WERI-Rb-1 (cell line): ENCODE data around the gene ASS1.

Experiments
- DNase-seq: peaks from one replicate; pipeline ENCODE4 v3.0.0-alpha.2; 2020
- H3K27ac ChIP-seq: fragments of 250-450 bp; sonication (Bioruptor Pico); 2 replicates; pipeline ENCODE4 v1.5.1; 2020; ENCODE audit warnings: mild to moderate bottlenecking, moderate library complexity
- H3K27me3 ChIP-seq: fragments of 250-450 bp; sonication (Bioruptor Pico); 2 replicates; pipeline ENCODE4 v1.5.1; 2021; ENCODE audit warnings: mild to moderate bottlenecking, low read depth, moderate library complexity; ENCODE audit not compliant: insufficient read depth, severe bottlenecking
- H3K36me3 ChIP-seq: fragments of 250-450 bp; sonication (Bioruptor Pico); 2 replicates; pipeline ENCODE4 v1.5.1; 2020; ENCODE audit warnings: mild to moderate bottlenecking, moderate library complexity
- H3K4me3 ChIP-seq: 2 replicates; pipeline ENCODE4 v1.5.1; 2011; ENCODE audit warnings: low read depth, mild to moderate bottlenecking, control low read depth, low read length
- H3K9me3 ChIP-seq: fragments of 250-450 bp; sonication (Bioruptor Pico); 2 replicates; pipeline ENCODE4 v1.5.1; 2021; ENCODE audit warnings: mild to moderate bottlenecking, moderate library complexity; ENCODE audit not compliant: severe bottlenecking
- CTCF ChIP-seq: IDR thresholded peaks from 2 replicates; pipeline ENCODE4 v1.5.1; 2011; ENCODE audit warnings: low read depth, mild to moderate bottlenecking, control low read depth, inconsistent platforms, low read length

ASS1 gene

GRCh38 chr9:130495067-130495466 is 50.3 kb downstream of the ASS1 start:
- no peak for DNase-seq

GRCh38 chr9:130497139-130497538 is 52.4 kb downstream of the ASS1 start:
- Histone ChIP-seq H3K36me3 (peaks cover 61% of the 10 kb centered on the region), H3K27me3 (no peaks in the 10 kb centered on the region), H3K9me3 (peaks cover 18% of the 10 kb centered on the region), H3K4me3 (no peak overlapping the region), H3K27ac (peak overlapping the region; percentile 49)
- DNase-seq = no peak
- no peak for TF ChIP-seq CTCF

More at GRCh38 chr9:130495067-130495466, 50.3 kb downstream of the ASS1 start:
- no peak for TF ChIP-seq CTCF
- Histone ChIP-seq H3K27ac (no peak overlapping the region), H3K36me3 (peaks cover 65% of the 10 kb centered on the region), H3K9me3 (peaks cover 18% of the 10 kb centered on the region), H3K4me3 (no peak overlapping the region), H3K27me3 (no peaks in the 10 kb centered on the region)

GRCh38 chr9:130498298-130498917 is 53.6 kb downstream of the ASS1 start:
- peak; percentile 61 for DNase-seq
- H3K4me3 ChIP-seq = no peak overlapping the region
- peaks cover 18% of the 10 kb centered on the region for H3K9me3 ChIP-seq
- TF ChIP-seq CTCF = no peak
- H3K27ac ChIP-seq = no peak overlapping the region
- peaks cover 52% of the 10 kb centered on the region for H3K36me3 ChIP-seq
- no peaks in the 10 kb centered on the region for H3K27me3 ChIP-seq

GRCh38 chr9:130498918-130499698 is 54.3 kb downstream of the ASS1 start:
- no peak for DNase-seq
- no peak overlapping the region for H3K27ac ChIP-seq
- TF ChIP-seq CTCF = no peak

GRCh38 chr9:130499804-130500263 is 55.1 kb downstream of the ASS1 start:
- no peak for DNase-seq

More at GRCh38 chr9:130498918-130499698, 54.3 kb downstream of the ASS1 start:
- Histone ChIP-seq H3K36me3 (peaks cover 50% of the 10 kb centered on the region), H3K4me3 (no peak overlapping the region), H3K27me3 (no peaks in the 10 kb centered on the region), H3K9me3 (peaks cover 16% of the 10 kb centered on the region)

More at GRCh38 chr9:130499804-130500263, 55.1 kb downstream of the ASS1 start:
- Histone ChIP-seq H3K36me3 (peaks cover 43% of the 10 kb centered on the region), H3K27ac (no peak overlapping the region), H3K9me3 (peaks cover 9% of the 10 kb centered on the region), H3K27me3 (no peaks in the 10 kb centered on the region), H3K4me3 (no peak overlapping the region)
- TF ChIP-seq CTCF = no peak
